Left lung (tissue), 10 donors: ENCODE measurements around the gene OR5L2. TPM values are rescaled to one million over a fixed set of nuclear protein-coding genes. Genes with fewer than 3 reads are reported as not detected.

ENCODE experiments used
- ATAC-seq: fragments of 200-7000 bp; cut with Tn5 transposase; one replicate; pipeline ENCODE4 v1.9.1; 2020; ENCODE audit warnings: moderate library complexity
- DNase-seq, 4 donors: peaks; one replicate each; pipeline ENCODE4 v3.0.0-alpha.2; 2013 to 2020
- H3K27ac ChIP-seq, 2 donors: fragments of 200-600 bp; sonication (generic) in 1 of 2; one replicate each; pipeline versions ENCODE4 v1.5.0 to v1.8.0; 2020 to 2021
- H3K27me3 ChIP-seq, 2 donors: fragments of 200-600 bp; sonication (generic) in 1 of 2; one replicate each; pipeline versions ENCODE4 v1.5.0 to v1.8.0; 2020 to 2021
- H3K36me3 ChIP-seq, 2 donors: fragments of 200-600 bp; sonication (generic) in 1 of 2; one replicate each; pipeline versions ENCODE4 v1.5.0 to v1.8.0; 2020 to 2021
- H3K4me1 ChIP-seq, 2 donors: fragments of 200-600 bp; one replicate each; pipeline ENCODE4 v1.8.0; 2021
- H3K4me3 ChIP-seq, 2 donors: fragments of 200-600 bp; sonication (generic) in 1 of 2; one replicate each; pipeline versions ENCODE4 v1.5.0 to v1.8.0; 2020 to 2021; ENCODE audit warnings: mild to moderate bottlenecking in 1 of 2
- H3K9me3 ChIP-seq, 2 donors: fragments of 200-600 bp; sonication (generic) in 1 of 2; one replicate each; pipeline versions ENCODE4 v1.5.0 to v1.8.0; 2020 to 2021
- intact Hi-C, 2 donors: fragments of 100-400 bp; cut with DNase I; formaldehyde crosslinking; loops; one replicate each; pipeline versions ENCODE4 v1.11.2 to v1.14.2; 2022
- polyA plus RNA-seq, 6 donors: library from polyadenylated mRNA; unstranded; fragments of 120-200 nt; gene quantifications; one replicate each; pipeline ENCODE4 v1.2.1, GENCODE V29; 2013; ENCODE audit not compliant: insufficient read length in 6 of 6
- total RNA-seq, 2 donors: library from RNA; stranded (reverse); fragmentation: NEBNext Ultra II Directional; extraction: Animal tissue kit (Norgen Biotek cat#: 25700); gene quantifications; one replicate each; pipeline ENCODE4 v1.2.1, GENCODE V29; 2021
- TF ChIP-seq, protein P1 (sequence below), 2 donors: fragments of 200-600 bp; sonication (generic) in 1 of 2; IDR thresholded peaks; one replicate each; pipeline versions ENCODE4 v1.5.0 to v1.8.0; 2021; ENCODE audit warnings: antibody characterized with exemption in 2 of 2
- donor health status: DM: no; HTN: yes; CAD: no.
- donor health status: DM: no; HTN: no; CAD: no.

Gene OR5L2
- total and polyA plus RNA-seq, 8 donors: not detected

DNA sequence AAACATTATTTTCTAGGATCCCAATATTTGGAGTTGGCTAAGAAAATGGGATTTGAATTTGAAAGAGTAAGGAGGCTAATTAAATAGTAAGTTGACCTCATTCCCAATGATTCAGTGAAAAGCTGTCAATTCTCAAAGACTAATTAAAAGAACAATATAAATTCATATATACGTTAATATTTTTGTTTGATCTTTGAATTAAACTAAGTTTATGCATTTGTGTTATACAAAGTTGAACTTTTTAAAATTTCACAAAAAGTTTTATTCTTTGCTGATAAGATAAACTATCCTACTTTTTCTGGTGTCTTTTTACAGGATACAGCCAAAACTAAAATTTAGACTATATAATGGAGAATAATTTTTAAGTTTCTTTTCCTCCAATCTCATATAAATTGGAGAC, 16.0 kb upstream of the OR5L2 start, which contains the start of gene OR5L1:
TSS of gene OR5L1 (plus strand) at position 301 of the 400 bp plus-strand sequence. CDS start 100 bp downstream, outside the sequence.
- H3K4me1 ChIP-seq: no peaks in the 10 kb centered on the region
- intact Hi-C loops: no loop called here
- H3K27me3 ChIP-seq: no peaks in the 10 kb centered on the region
- no peaks in the 10 kb centered on the region for H3K36me3 ChIP-seq
- ATAC-seq: no peak
- H3K4me3 ChIP-seq: no peak within 1 kb of the TSS
- H3K9me3 ChIP-seq: peaks cover 0 to 20% of the 10 kb centered on the region in 2 donors
- DNase-seq: no peak
- H3K27ac ChIP-seq: no peak within 1 kb of the TSS
- TF ChIP-seq, protein P1, sequence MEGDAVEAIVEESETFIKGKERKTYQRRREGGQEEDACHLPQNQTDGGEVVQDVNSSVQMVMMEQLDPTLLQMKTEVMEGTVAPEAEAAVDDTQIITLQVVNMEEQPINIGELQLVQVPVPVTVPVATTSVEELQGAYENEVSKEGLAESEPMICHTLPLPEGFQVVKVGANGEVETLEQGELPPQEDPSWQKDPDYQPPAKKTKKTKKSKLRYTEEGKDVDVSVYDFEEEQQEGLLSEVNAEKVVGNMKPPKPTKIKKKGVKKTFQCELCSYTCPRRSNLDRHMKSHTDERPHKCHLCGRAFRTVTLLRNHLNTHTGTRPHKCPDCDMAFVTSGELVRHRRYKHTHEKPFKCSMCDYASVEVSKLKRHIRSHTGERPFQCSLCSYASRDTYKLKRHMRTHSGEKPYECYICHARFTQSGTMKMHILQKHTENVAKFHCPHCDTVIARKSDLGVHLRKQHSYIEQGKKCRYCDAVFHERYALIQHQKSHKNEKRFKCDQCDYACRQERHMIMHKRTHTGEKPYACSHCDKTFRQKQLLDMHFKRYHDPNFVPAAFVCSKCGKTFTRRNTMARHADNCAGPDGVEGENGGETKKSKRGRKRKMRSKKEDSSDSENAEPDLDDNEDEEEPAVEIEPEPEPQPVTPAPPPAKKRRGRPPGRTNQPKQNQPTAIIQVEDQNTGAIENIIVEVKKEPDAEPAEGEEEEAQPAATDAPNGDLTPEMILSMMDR (IDR thresholded peaks at IDR 0.05): no peak

DNA sequence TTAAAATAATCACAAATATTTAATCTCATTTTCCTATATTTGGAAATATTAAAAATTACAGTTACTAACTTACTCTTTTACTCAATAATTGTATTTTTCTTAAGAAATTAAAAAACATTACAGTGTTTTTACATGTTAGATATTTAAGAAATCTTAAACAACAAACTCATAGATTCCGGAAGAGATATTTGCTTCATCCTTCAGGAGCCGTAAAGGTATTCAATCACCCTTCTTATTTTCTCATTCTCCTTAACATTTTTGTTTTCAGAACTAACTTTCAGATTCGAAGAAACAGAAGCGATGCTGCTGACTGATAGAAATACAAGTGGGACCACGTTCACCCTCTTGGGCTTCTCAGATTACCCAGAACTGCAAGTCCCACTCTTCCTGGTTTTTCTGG, 7.7 kb upstream of the OR5L2 start, which contains the start of gene OR5D18:
TSS of gene OR5D18 (plus strand) at position 301 of the 400 bp plus-strand sequence. CDS start at position 301, 0 bp downstream.
- intact Hi-C loops: no loop called here
- DNase-seq: no peak
- H3K4me1 ChIP-seq: no peaks in the 10 kb centered on the region
- no peak within 1 kb of the TSS for H3K4me3 ChIP-seq
- TF ChIP-seq, protein P1 (IDR thresholded peaks at IDR 0.05): no peak
- no peaks in the 10 kb centered on the region for H3K9me3 ChIP-seq
- no peaks in the 10 kb centered on the region for H3K27me3 ChIP-seq
- no peaks in the 10 kb centered on the region for H3K36me3 ChIP-seq
- H3K27ac ChIP-seq: no peak within 1 kb of the TSS
- no peak for ATAC-seq

DNA sequence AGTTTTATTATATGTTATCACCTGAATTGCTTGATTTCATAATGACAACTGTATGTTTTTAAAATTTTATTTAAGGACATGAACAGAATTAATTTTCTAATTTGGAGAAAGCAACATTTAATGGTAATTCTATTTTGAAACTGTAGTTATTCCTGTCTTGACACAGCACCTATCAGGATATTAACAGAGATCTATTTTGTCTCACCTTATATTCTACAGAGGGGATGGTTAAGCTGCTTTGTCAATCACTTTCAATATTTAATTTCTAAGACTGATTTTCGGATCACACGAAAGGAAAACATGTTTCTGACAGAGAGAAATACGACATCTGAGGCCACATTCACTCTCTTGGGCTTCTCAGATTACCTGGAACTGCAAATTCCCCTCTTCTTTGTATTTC, 11.4 kb downstream of the OR5L2 start, which contains the start of gene OR5D16:
TSS of gene OR5D16 (plus strand) at position 301 of the 400 bp plus-strand sequence. CDS start at position 301, 0 bp downstream.
- Histone ChIP-seq H3K27ac (no peak within 1 kb of the TSS), H3K27me3 (no peaks in the 10 kb centered on the region), H3K4me1 (no peaks in the 10 kb centered on the region), H3K36me3 (no peaks in the 10 kb centered on the region), H3K9me3 (peaks cover 0 to 14% of the 10 kb centered on the region in 2 donors), H3K4me3 (no peak within 1 kb of the TSS)
- DNase-seq (no peak), ATAC-seq (no peak)
- intact Hi-C loops: no loop called here
- TF ChIP-seq, protein P1 (IDR thresholded peaks at IDR 0.05): no peak

DNA sequence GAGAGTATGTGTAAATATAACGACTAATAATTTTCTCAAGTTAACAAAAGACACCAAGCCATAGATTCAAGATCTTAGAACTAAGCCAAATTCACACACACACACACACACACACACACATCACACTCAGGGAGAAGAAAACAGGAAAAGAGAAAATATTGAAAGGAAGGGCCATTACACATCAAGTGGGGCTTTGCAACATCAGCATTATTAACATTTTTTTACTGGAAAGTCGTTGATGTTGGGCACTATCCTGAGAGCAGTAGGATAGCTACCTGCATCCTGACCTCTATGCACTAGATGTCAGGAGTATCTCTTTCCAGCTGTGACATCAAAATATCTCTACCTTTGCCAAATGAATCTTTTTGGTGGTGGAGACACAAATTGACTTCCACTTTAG, 20.4 kb downstream of the OR5L2 start:
- TF ChIP-seq, protein P1 (IDR thresholded peaks at IDR 0.05): no peak
- Histone ChIP-seq H3K4me3 (no peak overlapping the region), H3K27ac (no peak overlapping the region), H3K9me3 (peaks cover 0 to 3% of the 10 kb centered on the region in 2 donors), H3K4me1 (no peaks in the 10 kb centered on the region), H3K36me3 (no peaks in the 10 kb centered on the region), H3K27me3 (no peaks in the 10 kb centered on the region)
- DNase-seq (no peak), ATAC-seq (no peak)
- intact Hi-C loops: no loop called here

DNA sequence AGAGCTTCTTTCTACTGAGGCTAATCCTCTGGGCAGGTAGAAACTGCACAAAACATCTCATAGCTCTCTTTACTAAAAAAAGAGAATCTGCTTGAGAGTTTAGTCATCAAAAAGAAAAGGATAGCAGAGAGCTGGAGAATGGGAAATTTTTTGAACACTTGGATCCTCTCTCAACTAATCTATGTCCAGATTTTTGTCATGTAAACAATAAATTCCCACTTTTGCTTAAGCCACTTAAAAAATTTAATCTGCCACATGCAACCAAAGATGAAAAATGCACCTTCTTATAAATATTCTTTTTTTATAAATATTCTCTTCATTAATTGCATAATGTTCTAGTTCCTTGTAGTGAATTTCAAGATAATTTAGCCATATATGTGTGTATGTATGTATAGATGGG, 22.0 kb downstream of the OR5L2 start:
- peaks cover 0 to 3% of the 10 kb centered on the region in 2 donors for H3K9me3 ChIP-seq
- no peaks in the 10 kb centered on the region for H3K36me3 ChIP-seq
- intact Hi-C loops: no loop called here
- TF ChIP-seq, protein P1 (IDR thresholded peaks at IDR 0.05): no peak
- no peaks in the 10 kb centered on the region for H3K4me1 ChIP-seq
- H3K4me3 ChIP-seq: no peak overlapping the region
- H3K27ac ChIP-seq: no peak overlapping the region
- no peaks in the 10 kb centered on the region for H3K27me3 ChIP-seq
- ATAC-seq (no peak), DNase-seq (no peak)
